Mesodermal cell (in vitro differentiated cells): ENCODE data around the gene PLD1.
"Not testable (repeated sequence)": the region's sequence is repeated elsewhere in the genome, so short reads cannot be mapped to it uniquely, and the experiment has no call there.

Source experiments
- H3K27ac ChIP-seq: 2 replicates; pipeline ENCODE4 v1.7.0; 2013; ENCODE audit warnings: mild to moderate bottlenecking, low read depth, low read length, moderate library complexity; ENCODE audit not compliant: severe bottlenecking
- H3K36me3 ChIP-seq: 2 replicates; pipeline ENCODE4 v1.7.1; 2013; ENCODE audit warnings: mild to moderate bottlenecking, low read length, moderate library complexity; ENCODE audit not compliant: control insufficient read depth, insufficient read depth
- H3K4me1 ChIP-seq: one replicate; pipeline ENCODE4 v1.7.1; 2013; ENCODE audit warnings: mild to moderate bottlenecking, low read length; ENCODE audit not compliant: insufficient read depth, control insufficient read depth, poor library complexity, severe bottlenecking
- H3K4me3 ChIP-seq: 2 replicates; pipeline ENCODE4 v1.7.0; 2013; ENCODE audit warnings: low read length, control low read depth, mild to moderate bottlenecking; ENCODE audit not compliant: insufficient read depth, poor library complexity, severe bottlenecking; ENCODE audit errors: extremely low read depth
- H3K9me3 ChIP-seq: 2 replicates; pipeline ENCODE4 v1.7.1; 2013; ENCODE audit warnings: mild to moderate bottlenecking, low read length, moderate library complexity; ENCODE audit not compliant: control insufficient read depth
- WGBS, 2 experiments: methylation state at CpG; one replicate each; pipeline ENCODE4 v1.1.5; 2013; ENCODE audit warnings: missing lambda C conversion rate in 2 of 2; ENCODE audit not compliant: insufficient coverage in 2 of 2; 5-methylcytosine and 5-hydroxymethylcytosine counted together

The PLD1 gene

GRCh38 chr3:171585039-171585438 lies 225.2 kb downstream of the PLD1 start:
- Histone ChIP-seq H3K4me3 (no peak overlapping the region), H3K9me3 (no peaks in the 10 kb centered on the region), H3K27ac (no peak overlapping the region), H3K36me3 (no peaks in the 10 kb centered on the region), H3K4me1 (no peaks in the 10 kb centered on the region)
- 88 to 100% methylated on average over 1 to 2 of the region's 3 CpGs for WGBS, 2 experiments

DNA sequence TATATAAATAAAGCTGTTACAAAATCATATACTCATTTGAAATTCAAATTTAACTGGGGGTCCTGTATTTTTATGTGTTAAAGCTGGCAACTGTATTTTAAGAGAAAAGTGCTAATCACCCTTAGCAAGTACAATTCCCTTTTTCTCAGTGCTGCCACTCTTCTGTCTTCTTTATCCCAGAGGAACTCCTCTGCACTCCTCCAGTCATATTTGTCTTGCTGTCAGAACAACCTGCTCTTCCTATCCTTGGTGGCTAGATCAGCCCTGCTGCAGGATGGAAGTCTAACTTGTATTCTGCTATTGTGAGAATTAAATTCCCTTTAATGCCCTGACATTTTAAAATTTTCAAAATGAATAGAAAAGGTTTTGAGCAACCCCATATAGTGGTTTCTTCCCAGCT lies 226.2 kb downstream of the PLD1 start:
- no peaks in the 10 kb centered on the region for H3K9me3 ChIP-seq
- H3K4me3 ChIP-seq = no peak overlapping the region
- no peak overlapping the region for H3K27ac ChIP-seq
- H3K36me3 ChIP-seq = no peaks in the 10 kb centered on the region
- no peaks in the 10 kb centered on the region for H3K4me1 ChIP-seq

- H3K36me3 ChIP-seq = no peaks in the 10 kb centered on the region
- 90 to 93% methylated on average over 2 to 3 of the region's 6 CpGs for WGBS, 2 experiments
- no peak overlapping the region for H3K4me3 ChIP-seq
- H3K27ac ChIP-seq = no peak overlapping the region
- no peaks in the 10 kb centered on the region for H3K4me1 ChIP-seq
- no peaks in the 10 kb centered on the region for H3K9me3 ChIP-seq
These were observed 235.6 kb downstream of the PLD1 start for GRCh38 chr3:171574556-171575240.

- no peaks in the 10 kb centered on the region for H3K36me3 ChIP-seq
- H3K4me3 ChIP-seq = no peak overlapping the region
- H3K9me3 ChIP-seq = no peaks in the 10 kb centered on the region
- no peak overlapping the region for H3K27ac ChIP-seq
- peaks cover 15% of the 10 kb centered on the region for H3K4me1 ChIP-seq
- 94 to 100% methylated on average over 5 to 6 of the region's 7 CpGs for WGBS, 2 experiments
These were observed 240.6 kb downstream of the PLD1 start for GRCh38 chr3:171569571-171570132.

DNA sequence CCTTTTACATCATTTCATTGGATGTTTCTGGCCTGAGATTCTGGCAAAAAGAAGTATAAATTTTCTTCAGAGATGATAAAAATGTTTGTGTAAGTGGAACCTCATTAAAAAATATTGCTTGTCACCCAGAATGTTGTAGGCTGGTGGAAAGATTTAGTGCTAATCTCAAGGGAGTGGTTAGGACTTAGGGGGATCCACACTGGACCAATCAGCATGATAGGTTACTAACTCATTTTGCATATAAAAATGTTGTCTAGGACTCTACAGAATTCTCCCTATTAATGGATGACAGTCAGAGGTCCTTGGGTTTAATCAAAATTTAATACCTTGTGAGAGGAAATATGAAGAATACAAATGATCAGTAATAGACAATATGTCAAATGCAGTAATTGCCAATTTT lies 241.5 kb downstream of the PLD1 start:
- H3K9me3 ChIP-seq = no peaks in the 10 kb centered on the region
- H3K4me3 ChIP-seq = no peak overlapping the region
- H3K4me1 ChIP-seq = peaks cover 19% of the 10 kb centered on the region
- no peaks in the 10 kb centered on the region for H3K36me3 ChIP-seq
- no peak overlapping the region for H3K27ac ChIP-seq

DNA sequence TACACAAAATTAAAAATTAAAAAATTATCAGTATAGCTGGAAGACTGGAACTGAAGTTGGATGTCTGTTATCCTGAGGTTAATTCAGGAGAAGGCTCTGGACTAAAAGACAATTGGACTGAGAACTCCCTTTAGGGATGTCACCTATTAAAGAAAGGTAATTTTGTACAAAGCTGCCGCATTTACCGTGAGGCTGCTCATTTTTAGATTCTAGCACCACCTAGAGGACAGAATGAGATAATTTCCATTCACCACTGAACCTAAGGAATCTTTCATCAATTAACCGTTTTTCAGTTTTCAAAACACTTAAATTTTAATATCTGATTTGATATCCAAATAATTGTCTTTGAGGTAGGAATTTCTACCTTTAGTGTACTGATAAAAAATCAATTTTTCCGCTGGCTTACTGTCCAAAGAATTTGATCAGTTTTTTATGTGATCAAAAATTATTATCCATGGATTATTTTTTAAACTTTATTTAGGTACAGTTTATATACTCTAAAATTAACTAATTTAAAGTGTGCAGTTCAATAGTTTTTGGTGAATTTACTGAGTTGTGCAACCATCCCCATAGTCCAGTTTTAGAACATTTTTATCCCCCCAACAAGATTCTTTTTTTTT lies 243.4 kb downstream of the PLD1 start:
- Histone ChIP-seq H3K4me3 (no peak overlapping the region), H3K36me3 (no peaks in the 10 kb centered on the region), H3K27ac (no peak overlapping the region), H3K4me1 (peaks cover 19% of the 10 kb centered on the region), H3K9me3 (no peaks in the 10 kb centered on the region)
- 0% methylated on average over 2 of the region's 4 CpGs for WGBS, 2 experiments

- Histone ChIP-seq H3K9me3 (no peaks in the 10 kb centered on the region), H3K4me3 (no peak overlapping the region), H3K4me1 (peaks cover 19% of the 10 kb centered on the region), H3K27ac (no peak overlapping the region), H3K36me3 (no peaks in the 10 kb centered on the region)
- WGBS, 2 experiments = 85% methylated on average over 1 of the region's 2 CpGs; no CpG with 5 or more reads in 1 of the 2 experiments
These were observed 244.7 kb downstream of the PLD1 start for GRCh38 chr3:171565481-171566058.

DNA sequence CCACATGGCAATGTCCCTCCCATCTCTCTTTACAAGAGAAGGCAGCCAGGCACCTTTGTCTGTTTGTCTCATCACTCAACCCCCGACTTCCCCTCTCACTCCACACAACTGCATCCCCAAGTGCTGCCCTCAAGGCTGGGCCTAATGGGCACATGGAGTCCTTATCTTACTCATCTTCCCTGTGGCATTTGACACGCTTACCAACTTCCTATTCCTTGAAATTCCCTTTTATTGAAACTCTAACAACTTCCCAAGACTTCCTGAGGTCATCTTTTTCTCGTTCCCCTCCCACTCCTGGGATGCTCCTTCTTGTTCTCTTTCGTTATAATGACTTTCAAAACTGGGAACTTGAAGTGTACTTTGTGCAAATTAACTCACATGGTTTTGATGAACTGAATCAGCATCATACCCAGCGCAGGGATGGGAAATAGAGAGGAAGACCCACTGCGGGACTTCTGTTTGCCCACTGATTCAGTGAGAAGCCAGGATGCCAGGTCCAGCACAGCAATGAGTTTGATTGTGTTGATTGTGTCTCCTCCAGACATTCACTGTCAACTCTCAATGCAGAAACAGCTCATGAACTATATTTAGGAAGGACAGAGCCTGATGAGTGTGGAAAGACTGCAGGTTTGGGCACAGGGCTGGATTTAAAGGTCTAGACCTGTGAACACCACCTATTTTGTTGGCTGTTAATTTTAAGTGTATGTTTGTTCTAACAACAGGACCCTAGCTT lies 245.4 kb downstream of the PLD1 start:
- H3K9me3 ChIP-seq = no peaks in the 10 kb centered on the region
- peaks cover 19% of the 10 kb centered on the region for H3K4me1 ChIP-seq
- no peaks in the 10 kb centered on the region for H3K36me3 ChIP-seq
- H3K27ac ChIP-seq = no peak overlapping the region
- WGBS, 2 experiments = 84 to 87% methylated on average over 3 to 5 of the region's 6 CpGs
- no peak overlapping the region for H3K4me3 ChIP-seq

GRCh38 chr3:171563298-171563697 lies 247.0 kb downstream of the PLD1 start:
- 92 to 95% methylated on average over 6 of the region's 6 CpGs for WGBS, 2 experiments

GRCh38 chr3:171562459-171562858 lies 247.8 kb downstream of the PLD1 start:
- peaks cover 19% of the 10 kb centered on the region for H3K4me1 ChIP-seq
- not testable (repeated sequence) for H3K9me3 ChIP-seq, H3K36me3 ChIP-seq, H3K4me3 ChIP-seq, H3K27ac ChIP-seq
- WGBS, 2 experiments = no CpG with 5 or more reads among the region's 1 CpG

More at GRCh38 chr3:171563298-171563697, 247.0 kb downstream of the PLD1 start:
- no peaks in the 10 kb centered on the region for H3K9me3 ChIP-seq
- peaks cover 19% of the 10 kb centered on the region for H3K4me1 ChIP-seq
- H3K27ac ChIP-seq = no peak overlapping the region
- H3K36me3 ChIP-seq = no peaks in the 10 kb centered on the region
- H3K4me3 ChIP-seq = no peak overlapping the region
